ENCODE measurements around the gene WDR90. TPM values are rescaled to one million over a fixed set of nuclear protein-coding genes. Genes with fewer than 3 reads are reported as not detected.

The WDR90 gene
- total and polyA plus RNA-seq, 10 of the 15 experiments (the other 5 are each of a cell fraction or from before 2014, with no cell fraction given): 2.0 to 65.0 (median 16.7) TPM

DNA sequence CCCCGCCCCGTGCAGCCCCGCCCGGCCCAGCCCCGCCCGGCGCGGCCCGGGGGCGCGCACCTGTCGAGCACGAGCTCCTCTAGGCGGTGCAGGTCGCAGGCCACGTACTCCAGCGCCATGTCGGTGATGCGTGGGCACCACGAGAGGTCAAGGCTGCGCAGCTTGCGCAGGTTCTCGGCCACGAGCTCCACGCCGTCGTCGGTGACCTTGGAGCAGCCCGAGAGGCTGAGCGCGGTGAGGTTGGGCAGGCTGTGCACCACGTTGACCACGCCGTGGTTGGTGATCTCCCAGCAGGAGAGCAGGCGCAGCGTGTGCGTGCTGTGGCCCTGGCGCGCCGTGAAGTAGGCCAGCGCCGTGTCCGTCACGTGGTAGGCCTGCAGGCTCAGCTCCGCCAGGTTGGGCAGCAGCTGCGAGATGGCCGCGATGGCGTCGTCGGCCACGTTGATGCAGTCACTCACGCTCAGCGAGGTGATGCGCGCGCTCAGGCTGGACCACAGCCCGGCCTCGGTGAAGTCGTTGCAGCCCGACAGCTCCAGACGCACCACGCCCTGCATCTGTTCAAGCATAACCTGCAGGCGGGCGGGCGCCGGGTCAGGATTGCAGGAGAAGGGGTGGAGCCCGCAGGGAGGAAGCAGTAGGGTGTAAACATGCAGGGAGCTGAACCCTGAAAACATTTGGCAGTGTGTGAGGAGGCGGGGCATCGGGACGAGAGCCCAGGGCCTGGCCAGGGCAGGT, 46.4 kb downstream of the WDR90 start (continued):
- TF ChIP-seq, protein P1, sequence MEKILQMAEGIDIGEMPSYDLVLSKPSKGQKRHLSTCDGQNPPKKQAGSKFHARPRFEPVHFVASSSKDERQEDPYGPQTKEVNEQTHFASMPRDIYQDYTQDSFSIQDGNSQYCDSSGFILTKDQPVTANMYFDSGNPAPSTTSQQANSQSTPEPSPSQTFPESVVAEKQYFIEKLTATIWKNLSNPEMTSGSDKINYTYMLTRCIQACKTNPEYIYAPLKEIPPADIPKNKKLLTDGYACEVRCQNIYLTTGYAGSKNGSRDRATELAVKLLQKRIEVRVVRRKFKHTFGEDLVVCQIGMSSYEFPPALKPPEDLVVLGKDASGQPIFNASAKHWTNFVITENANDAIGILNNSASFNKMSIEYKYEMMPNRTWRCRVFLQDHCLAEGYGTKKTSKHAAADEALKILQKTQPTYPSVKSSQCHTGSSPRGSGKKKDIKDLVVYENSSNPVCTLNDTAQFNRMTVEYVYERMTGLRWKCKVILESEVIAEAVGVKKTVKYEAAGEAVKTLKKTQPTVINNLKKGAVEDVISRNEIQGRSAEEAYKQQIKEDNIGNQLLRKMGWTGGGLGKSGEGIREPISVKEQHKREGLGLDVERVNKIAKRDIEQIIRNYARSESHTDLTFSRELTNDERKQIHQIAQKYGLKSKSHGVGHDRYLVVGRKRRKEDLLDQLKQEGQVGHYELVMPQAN (conservative IDR thresholded peaks at IDR 0.05): no peak; the same call in 1 of the 2 replicates
- TF ChIP-seq RB1 (IDR thresholded peaks at IDR 0.05; ENCODE audit: borderline replicate concordance) (0 out of 2 replicates have a peak, but pooled peaks have one; percentile 21), ATF7 (IDR thresholded peaks at IDR 0.05; ENCODE audit: low read depth) (no peak), POLR2AphosphoS5 (IDR thresholded peaks at IDR 0.05; ENCODE audit: low read length) (no peak), MYB (IDR thresholded peaks at IDR 0.05; ENCODE audit: borderline replicate concordance, low read depth, low read length) (no peak), SMARCA5 (IDR thresholded peaks at IDR 0.05) (0 out of 2 replicates have a peak, but pooled peaks have one; percentile 44), ZSCAN29 (IDR thresholded peaks at IDR 0.05) (no peak), SIX5 (IDR thresholded peaks at IDR 0.05; ENCODE audit: low read depth, low read length, severe bottlenecking) (no peak), NR2C2 (IDR thresholded peaks at IDR 0.05; ENCODE audit: borderline replicate concordance, control insufficient read depth, insufficient read length, low read depth) (no peak), ZBED1 (IDR thresholded peaks at IDR 0.05; ENCODE audit: borderline replicate concordance) (no peak), ASH2L (IDR thresholded peaks at IDR 0.05; ENCODE audit: borderline replicate concordance, low read depth) (no peak), SIN3A (IDR thresholded peaks at IDR 0.05; ENCODE audit: low read depth, low read length) (0 out of 2 replicates have a peak, but pooled peaks have one; percentile 27), CBX5 (IDR thresholded peaks at IDR 0.05; ENCODE audit: low read depth) (no peak), FOS (IDR thresholded peaks at IDR 0.05; ENCODE audit: borderline replicate concordance, extremely low read depth, insufficient read length) (no peak), SRF (IDR thresholded peaks at IDR 0.05; ENCODE audit: low read depth in 2 of 2, low read length in 2 of 2) (no peak), NBN (IDR thresholded peaks at IDR 0.05) (0 out of 2 replicates have a peak, but pooled peaks have one; percentile 54), RELA (IDR thresholded peaks at IDR 0.05; ENCODE audit: borderline replicate concordance, partially characterized antibody) (no peak)
- TF ChIP-seq, protein P2, sequence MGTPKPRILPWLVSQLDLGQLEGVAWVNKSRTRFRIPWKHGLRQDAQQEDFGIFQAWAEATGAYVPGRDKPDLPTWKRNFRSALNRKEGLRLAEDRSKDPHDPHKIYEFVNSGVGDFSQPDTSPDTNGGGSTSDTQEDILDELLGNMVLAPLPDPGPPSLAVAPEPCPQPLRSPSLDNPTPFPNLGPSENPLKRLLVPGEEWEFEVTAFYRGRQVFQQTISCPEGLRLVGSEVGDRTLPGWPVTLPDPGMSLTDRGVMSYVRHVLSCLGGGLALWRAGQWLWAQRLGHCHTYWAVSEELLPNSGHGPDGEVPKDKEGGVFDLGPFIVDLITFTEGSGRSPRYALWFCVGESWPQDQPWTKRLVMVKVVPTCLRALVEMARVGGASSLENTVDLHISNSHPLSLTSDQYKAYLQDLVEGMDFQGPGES (IDR thresholded peaks at IDR 0.05): no peak
- TF ChIP-seq, protein P3, sequence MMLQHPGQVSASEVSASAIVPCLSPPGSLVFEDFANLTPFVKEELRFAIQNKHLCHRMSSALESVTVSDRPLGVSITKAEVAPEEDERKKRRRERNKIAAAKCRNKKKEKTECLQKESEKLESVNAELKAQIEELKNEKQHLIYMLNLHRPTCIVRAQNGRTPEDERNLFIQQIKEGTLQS (IDR thresholded peaks at IDR 0.05; ENCODE audit: borderline replicate concordance, extremely low read depth, low read depth, low read length): no peak
- TF ChIP-seq, protein P4, sequence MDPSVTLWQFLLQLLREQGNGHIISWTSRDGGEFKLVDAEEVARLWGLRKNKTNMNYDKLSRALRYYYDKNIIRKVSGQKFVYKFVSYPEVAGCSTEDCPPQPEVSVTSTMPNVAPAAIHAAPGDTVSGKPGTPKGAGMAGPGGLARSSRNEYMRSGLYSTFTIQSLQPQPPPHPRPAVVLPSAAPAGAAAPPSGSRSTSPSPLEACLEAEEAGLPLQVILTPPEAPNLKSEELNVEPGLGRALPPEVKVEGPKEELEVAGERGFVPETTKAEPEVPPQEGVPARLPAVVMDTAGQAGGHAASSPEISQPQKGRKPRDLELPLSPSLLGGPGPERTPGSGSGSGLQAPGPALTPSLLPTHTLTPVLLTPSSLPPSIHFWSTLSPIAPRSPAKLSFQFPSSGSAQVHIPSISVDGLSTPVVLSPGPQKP (IDR thresholded peaks at IDR 0.05; ENCODE audit: low read depth, low read length): no peak
- TF ChIP-seq, protein P5, sequence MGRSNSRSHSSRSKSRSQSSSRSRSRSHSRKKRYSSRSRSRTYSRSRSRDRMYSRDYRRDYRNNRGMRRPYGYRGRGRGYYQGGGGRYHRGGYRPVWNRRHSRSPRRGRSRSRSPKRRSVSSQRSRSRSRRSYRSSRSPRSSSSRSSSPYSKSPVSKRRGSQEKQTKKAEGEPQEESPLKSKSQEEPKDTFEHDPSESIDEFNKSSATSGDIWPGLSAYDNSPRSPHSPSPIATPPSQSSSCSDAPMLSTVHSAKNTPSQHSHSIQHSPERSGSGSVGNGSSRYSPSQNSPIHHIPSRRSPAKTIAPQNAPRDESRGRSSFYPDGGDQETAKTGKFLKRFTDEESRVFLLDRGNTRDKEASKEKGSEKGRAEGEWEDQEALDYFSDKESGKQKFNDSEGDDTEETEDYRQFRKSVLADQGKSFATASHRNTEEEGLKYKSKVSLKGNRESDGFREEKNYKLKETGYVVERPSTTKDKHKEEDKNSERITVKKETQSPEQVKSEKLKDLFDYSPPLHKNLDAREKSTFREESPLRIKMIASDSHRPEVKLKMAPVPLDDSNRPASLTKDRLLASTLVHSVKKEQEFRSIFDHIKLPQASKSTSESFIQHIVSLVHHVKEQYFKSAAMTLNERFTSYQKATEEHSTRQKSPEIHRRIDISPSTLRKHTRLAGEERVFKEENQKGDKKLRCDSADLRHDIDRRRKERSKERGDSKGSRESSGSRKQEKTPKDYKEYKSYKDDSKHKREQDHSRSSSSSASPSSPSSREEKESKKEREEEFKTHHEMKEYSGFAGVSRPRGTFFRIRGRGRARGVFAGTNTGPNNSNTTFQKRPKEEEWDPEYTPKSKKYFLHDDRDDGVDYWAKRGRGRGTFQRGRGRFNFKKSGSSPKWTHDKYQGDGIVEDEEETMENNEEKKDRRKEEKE (IDR thresholded peaks at IDR 0.05): no peak
